HFF-Myc (cell line): ENCODE data around the gene LRMDA.

Experiments
- DNase-seq: peaks from one replicate; pipeline ENCODE4 v3.0.0-alpha.2; 2011; ENCODE audit warnings: low read depth; ENCODE audit errors: extremely low read depth
- H3K4me3 ChIP-seq: replicated peaks from 2 replicates; pipeline ENCODE4 v1.5.1; 2011; ENCODE audit warnings: low read depth, mild to moderate bottlenecking, control low read depth, low read length
- TF ChIP-seq, protein P1 (sequence below): IDR thresholded peaks from 2 replicates; pipeline ENCODE4 v1.5.1; 2012; ENCODE audit warnings: mild to moderate bottlenecking, low read depth, low read length, control low read depth; ENCODE audit errors: missing control alignments

Gene LRMDA

DNA sequence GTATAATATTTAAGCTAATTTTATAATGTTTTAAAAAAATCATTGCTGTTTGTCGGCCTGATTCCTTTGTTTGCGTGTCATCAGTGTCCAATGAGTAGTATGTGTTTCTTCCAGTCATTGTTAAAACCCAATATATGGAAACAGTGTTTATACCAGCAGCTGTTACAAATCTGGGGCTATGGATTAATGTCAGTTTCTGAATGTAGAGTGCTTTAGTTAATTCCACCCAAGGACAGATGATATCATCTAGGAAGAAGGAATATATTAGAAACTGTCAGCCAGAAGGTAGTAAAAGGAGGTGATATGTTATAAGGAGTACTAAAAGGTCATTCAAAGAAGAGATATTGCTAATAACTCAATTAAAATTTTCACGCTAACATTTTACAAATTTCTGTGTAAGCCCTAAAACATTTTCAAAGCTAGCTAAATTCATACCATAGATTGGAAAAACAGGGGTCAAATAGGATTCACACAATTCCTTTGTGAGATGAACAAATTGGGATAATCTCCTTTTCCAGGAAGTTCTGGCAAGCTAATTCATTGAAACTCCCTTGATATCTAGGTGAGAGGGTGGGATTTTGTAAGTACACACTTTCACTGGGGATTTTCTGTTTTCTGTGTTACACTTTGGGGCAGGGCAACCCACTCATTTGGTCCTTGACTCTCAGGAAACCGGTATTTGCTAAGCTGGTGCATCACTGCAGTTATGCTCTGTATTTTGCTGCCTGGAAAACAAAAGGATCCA, 448.8 kb downstream of the LRMDA start:
- no peak overlapping the region for H3K4me3 ChIP-seq
- TF ChIP-seq, protein P1, sequence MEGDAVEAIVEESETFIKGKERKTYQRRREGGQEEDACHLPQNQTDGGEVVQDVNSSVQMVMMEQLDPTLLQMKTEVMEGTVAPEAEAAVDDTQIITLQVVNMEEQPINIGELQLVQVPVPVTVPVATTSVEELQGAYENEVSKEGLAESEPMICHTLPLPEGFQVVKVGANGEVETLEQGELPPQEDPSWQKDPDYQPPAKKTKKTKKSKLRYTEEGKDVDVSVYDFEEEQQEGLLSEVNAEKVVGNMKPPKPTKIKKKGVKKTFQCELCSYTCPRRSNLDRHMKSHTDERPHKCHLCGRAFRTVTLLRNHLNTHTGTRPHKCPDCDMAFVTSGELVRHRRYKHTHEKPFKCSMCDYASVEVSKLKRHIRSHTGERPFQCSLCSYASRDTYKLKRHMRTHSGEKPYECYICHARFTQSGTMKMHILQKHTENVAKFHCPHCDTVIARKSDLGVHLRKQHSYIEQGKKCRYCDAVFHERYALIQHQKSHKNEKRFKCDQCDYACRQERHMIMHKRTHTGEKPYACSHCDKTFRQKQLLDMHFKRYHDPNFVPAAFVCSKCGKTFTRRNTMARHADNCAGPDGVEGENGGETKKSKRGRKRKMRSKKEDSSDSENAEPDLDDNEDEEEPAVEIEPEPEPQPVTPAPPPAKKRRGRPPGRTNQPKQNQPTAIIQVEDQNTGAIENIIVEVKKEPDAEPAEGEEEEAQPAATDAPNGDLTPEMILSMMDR: no peak
- DNase-seq: no peak

GRCh38 chr10:75883081-75884072, 452.0 kb downstream of the LRMDA start:
- TF ChIP-seq, protein P1: no peak
- DNase-seq: no peak
- no peak overlapping the region for H3K4me3 ChIP-seq

DNA sequence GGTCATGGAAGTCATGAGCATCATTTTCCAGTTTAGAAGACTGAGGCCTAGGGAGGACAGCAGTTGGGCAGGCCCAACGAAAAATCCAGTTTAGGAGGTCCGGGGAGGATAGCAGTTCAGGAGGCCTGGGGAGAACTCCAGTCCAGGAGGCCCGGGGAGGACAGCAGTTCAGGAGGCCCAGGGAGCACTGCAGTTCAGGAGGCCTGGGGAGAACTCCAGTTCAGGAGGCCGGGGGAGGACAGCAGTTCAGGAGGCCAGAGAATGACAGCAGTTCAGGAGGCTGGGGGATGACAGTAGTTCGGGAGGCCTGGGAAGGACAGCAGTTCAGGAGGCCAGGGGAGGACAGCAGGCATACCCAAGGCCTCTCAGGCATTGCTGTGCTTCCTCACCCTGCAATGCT, 453.4 kb downstream of the LRMDA start:
- no peak overlapping the region for H3K4me3 ChIP-seq
- no peak for DNase-seq
- TF ChIP-seq, protein P1: no peak

GRCh38 chr10:75887369-75887768, 455.9 kb downstream of the LRMDA start:
- TF ChIP-seq, protein P1: no peak
- H3K4me3 ChIP-seq: no peak overlapping the region
- DNase-seq: no peak

GRCh38 chr10:75887992-75888680, 456.7 kb downstream of the LRMDA start:
- TF ChIP-seq, protein P1: no peak
- DNase-seq: no peak
- H3K4me3 ChIP-seq: no peak overlapping the region

DNA sequence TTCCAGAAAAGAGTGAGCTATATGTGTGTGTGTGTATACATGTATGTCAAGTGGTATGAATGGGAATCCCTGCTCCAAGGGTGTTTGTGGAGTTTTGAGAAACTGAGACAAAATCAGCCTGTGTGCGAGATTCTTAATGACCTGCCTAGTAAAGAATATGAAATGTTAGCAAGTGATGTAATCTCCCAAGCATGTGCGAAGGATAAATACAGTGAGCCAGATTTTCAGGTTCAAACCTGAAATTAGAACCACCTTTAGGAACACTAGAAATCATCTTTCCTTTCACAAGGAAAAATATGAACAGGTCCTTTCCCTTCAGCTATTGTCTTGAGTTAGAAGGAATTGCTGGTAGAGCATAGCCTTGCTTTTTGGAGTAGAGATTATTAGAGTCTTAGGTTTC, 457.6 kb downstream of the LRMDA start:
- no peak for DNase-seq
- TF ChIP-seq, protein P1: no peak
- no peak overlapping the region for H3K4me3 ChIP-seq
